Measurements from ENCODE around the gene GLT1D1. TPM values are rescaled to one million over a fixed set of nuclear protein-coding genes. Genes with fewer than 3 reads are reported as not detected.

GLT1D1 gene
- total RNA-seq, 2 donors from 2014 or later: not detected

DNA sequence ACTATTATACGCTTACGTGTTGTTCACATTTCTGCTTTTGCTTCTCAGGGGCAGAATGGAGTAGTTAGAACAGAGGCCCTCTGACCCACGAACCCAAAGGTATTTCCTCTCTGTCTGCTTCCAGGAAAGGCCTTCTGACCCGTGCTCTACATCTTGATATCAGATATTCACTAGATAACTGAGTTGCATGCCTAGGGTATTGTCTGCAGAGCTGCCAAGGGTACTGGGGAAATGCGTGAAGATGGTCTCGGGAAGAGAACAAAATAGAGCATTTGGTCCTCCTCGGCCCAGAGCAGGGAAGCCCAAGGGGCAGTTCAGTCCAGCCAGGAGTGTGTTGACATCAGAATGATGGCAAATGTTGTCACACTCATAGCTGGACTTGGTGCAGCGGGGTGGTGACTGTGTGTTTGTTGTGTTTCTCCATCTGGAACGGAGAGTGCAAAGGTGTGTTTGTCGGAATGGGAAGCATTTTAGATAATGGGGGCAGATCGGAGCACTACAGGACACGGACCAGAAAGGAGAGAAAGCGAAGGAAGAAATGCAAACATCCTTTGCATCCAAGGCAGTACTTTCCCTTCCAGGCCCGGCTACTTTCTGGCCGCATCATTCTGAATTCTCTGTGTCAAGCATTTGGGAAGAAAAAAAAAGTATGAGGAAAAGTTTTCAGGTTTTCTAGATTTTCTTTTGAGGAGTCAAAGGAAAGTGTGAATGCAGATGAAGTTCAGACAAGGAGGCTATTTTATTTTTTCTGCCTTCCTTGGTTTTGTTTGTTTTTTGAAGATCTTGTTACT lies 8.1 kb downstream of the GLT1D1 start:
- 41 to 46% methylated on average over 15 of the region's 15 CpGs for WGBS, 2 donors
- H3K4me1 ChIP-seq: no peaks in the 10 kb centered on the region
- DNase-seq (no peak), ATAC-seq (no peak)
- intact Hi-C loops (cut with DNase I): no loop called here
- TF ChIP-seq POLR2A (IDR thresholded peaks at IDR 0.05): no peak
- TF ChIP-seq, protein P1, sequence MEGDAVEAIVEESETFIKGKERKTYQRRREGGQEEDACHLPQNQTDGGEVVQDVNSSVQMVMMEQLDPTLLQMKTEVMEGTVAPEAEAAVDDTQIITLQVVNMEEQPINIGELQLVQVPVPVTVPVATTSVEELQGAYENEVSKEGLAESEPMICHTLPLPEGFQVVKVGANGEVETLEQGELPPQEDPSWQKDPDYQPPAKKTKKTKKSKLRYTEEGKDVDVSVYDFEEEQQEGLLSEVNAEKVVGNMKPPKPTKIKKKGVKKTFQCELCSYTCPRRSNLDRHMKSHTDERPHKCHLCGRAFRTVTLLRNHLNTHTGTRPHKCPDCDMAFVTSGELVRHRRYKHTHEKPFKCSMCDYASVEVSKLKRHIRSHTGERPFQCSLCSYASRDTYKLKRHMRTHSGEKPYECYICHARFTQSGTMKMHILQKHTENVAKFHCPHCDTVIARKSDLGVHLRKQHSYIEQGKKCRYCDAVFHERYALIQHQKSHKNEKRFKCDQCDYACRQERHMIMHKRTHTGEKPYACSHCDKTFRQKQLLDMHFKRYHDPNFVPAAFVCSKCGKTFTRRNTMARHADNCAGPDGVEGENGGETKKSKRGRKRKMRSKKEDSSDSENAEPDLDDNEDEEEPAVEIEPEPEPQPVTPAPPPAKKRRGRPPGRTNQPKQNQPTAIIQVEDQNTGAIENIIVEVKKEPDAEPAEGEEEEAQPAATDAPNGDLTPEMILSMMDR (IDR thresholded peaks at IDR 0.05): no peak
- no peaks in the 10 kb centered on the region for H3K36me3 ChIP-seq (replicated peaks in 1 of 2; ENCODE audit: insufficient read depth in 1 of 2, low read depth in 2 of 2)
- H3K27me3 ChIP-seq: no peaks in the 10 kb centered on the region
- no peaks in the 10 kb centered on the region for H3K9me3 ChIP-seq
- no peak overlapping the region for H3K4me3 ChIP-seq
- H3K27ac ChIP-seq: no peak overlapping the region

DNA sequence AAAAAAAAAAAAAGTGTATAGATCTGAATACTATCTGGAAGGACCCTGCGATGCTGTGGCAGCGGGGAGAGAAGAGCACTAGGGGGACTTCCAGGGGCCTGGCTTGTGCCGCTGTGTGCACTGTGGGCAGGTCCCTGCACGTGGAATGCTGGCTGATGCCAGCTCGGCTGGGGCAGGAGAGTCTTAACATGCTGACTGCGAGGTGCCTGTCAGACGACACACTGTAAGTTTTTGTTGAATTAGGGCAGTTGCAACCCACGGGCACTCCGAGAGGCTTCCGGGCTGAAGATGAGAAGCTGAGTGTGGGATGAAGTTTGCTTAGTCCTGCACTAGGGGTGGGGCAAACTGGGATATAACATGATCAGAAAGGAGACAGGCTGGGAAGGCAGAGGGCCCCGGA lies 10.7 kb downstream of the GLT1D1 start:
- Histone ChIP-seq H3K36me3 (replicated peaks in 1 of 2; ENCODE audit: insufficient read depth in 1 of 2, low read depth in 2 of 2) (no peaks in the 10 kb centered on the region), H3K4me1 (no peaks in the 10 kb centered on the region), H3K27me3 (no peaks in the 10 kb centered on the region), H3K27ac (no peak overlapping the region), H3K4me3 (no peak overlapping the region), H3K9me3 (no peaks in the 10 kb centered on the region)
- intact Hi-C loops (cut with DNase I): no loop called here
- no peak for TF ChIP-seq POLR2A (IDR thresholded peaks at IDR 0.05)
- TF ChIP-seq, protein P1 (IDR thresholded peaks at IDR 0.05): no peak
- WGBS, 2 donors: 63 to 69% methylated on average over 11 of the region's 11 CpGs
- no peak for ATAC-seq
- DNase-seq: no peak

DNA sequence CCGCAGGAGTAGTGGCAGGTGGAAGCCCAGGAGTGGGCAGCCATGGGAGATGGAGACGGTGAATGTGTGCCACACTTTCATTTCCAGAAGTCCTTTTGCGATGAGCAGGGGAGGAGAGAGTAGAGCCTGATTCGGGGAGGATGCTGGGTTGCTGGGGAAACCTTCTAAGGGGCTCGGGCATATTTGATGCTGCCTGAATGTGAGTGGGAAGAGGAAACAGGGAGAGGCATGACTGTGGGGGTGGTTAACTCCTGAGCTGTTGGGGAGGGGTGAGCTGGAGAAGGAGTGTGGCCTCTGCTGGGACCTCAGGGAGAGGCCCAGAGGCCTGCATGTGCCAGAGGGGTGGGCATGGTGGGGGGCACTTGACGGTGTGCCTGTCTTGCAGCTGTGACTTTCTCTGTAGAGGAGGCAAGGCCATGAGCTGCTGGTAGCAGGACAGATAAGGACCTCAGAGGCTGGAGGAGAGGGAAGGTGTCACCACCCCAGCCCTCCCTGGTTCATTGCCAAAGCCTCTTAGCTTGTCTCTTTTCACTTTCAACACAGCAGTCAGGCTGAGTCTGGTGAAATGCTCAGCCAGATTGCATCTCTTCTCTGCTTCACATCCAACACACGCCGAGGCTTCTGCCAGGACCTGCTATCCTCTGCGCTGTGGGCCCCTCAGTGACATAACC lies 11.4 kb downstream of the GLT1D1 start:
- TF ChIP-seq, protein P1 (IDR thresholded peaks at IDR 0.05): no peak
- TF ChIP-seq POLR2A (IDR thresholded peaks at IDR 0.05): no peak
- Histone ChIP-seq H3K9me3 (no peaks in the 10 kb centered on the region), H3K36me3 (replicated peaks in 1 of 2; ENCODE audit: insufficient read depth in 1 of 2, low read depth in 2 of 2) (no peaks in the 10 kb centered on the region), H3K4me3 (no peak overlapping the region), H3K4me1 (no peaks in the 10 kb centered on the region), H3K27ac (no peak overlapping the region), H3K27me3 (no peaks in the 10 kb centered on the region)
- ATAC-seq (no peak), DNase-seq (no peak)
- intact Hi-C loops (cut with DNase I): no loop called here
- 77 to 79% methylated on average over 8 to 9 of the region's 9 CpGs for WGBS, 2 donors

- TF ChIP-seq POLR2A (IDR thresholded peaks at IDR 0.05): no peak
- TF ChIP-seq, protein P1 (IDR thresholded peaks at IDR 0.05): no peak
- WGBS, 2 donors: 77 to 79% methylated on average over 13 of the region's 13 CpGs
- Histone ChIP-seq H3K36me3 (replicated peaks in 1 of 2; ENCODE audit: insufficient read depth in 1 of 2, low read depth in 2 of 2) (no peaks in the 10 kb centered on the region), H3K9me3 (no peaks in the 10 kb centered on the region), H3K4me1 (no peaks in the 10 kb centered on the region), H3K27me3 (no peaks in the 10 kb centered on the region), H3K4me3 (no peak overlapping the region), H3K27ac (no peak overlapping the region)
- intact Hi-C loops (cut with DNase I): no loop called here
- ATAC-seq (no peak), DNase-seq (no peak)
Measured at GRCh38 chr12:128867466-128867865, 14.2 kb downstream of the GLT1D1 start.

All from body of pancreas (tissue), 4 donors.